Mesothelial cell of epicardium (in vitro differentiated cells): ENCODE data around the gene APRT. TPM values are rescaled to one million over a fixed set of nuclear protein-coding genes. Genes with fewer than 3 reads are reported as not detected.

Experiments
- DNase-seq, 2 experiments: peaks; one replicate each; pipeline ENCODE4 v3.0.0; 2021; ENCODE audit warnings: low spot score in 2 of 2; ENCODE audit not compliant: unreplicated experiment in 2 of 2
- H3K27ac Mint-ChIP-seq: 2 replicates; pipeline ENCODE4 v1.8.0; 2021; ENCODE audit warnings: mixed read lengths
- H3K27me3 Mint-ChIP-seq: 2 replicates; pipeline ENCODE4 v1.8.0; 2021; ENCODE audit warnings: low read depth, mixed read lengths
- H3K36me3 Mint-ChIP-seq: 2 replicates; pipeline ENCODE4 v1.8.0; 2021; ENCODE audit warnings: mixed read lengths
- H3K4me1 Mint-ChIP-seq: 2 replicates; pipeline ENCODE4 v1.8.0; 2021; ENCODE audit warnings: mixed read lengths
- H3K4me3 Mint-ChIP-seq: 2 replicates; pipeline ENCODE4 v1.8.0; 2021; ENCODE audit warnings: mild to moderate bottlenecking, moderate library complexity, mixed read lengths
- H3K9me3 Mint-ChIP-seq: 2 replicates; pipeline ENCODE4 v1.8.0; 2021; ENCODE audit warnings: mixed read lengths
- CTCF ChIP-seq: fragments of 200-600 bp; sonication (generic); IDR thresholded peaks from one replicate; pipeline ENCODE4 v1.5.0; 2021; ENCODE audit warnings: antibody characterized with exemption; ENCODE audit not compliant: unreplicated experiment
- total RNA-seq: library from RNA; stranded (reverse); gene quantifications from 3 replicates; pipeline ENCODE4 v1.2.1, GENCODE V29; 2021

Gene APRT
- total RNA-seq, 1 donor from 2014 or later: 96.2 TPM

GRCh38 chr16:88844419-88845036 lies 32.8 kb upstream of the APRT start:
- Mint-ChIP-seq H3K36me3 (peaks cover 2% of the 10 kb centered on the region), H3K27me3 (no peaks in the 10 kb centered on the region), H3K9me3 (no peaks in the 10 kb centered on the region), H3K4me3 (no peak overlapping the region), H3K27ac (no peak overlapping the region), H3K4me1 (no peaks in the 10 kb centered on the region)
- no peak for TF ChIP-seq CTCF
- DNase-seq: no peak

- no peak overlapping the region for H3K27ac Mint-ChIP-seq
- no peak for TF ChIP-seq CTCF
- no peaks in the 10 kb centered on the region for H3K9me3 Mint-ChIP-seq
- no peaks in the 10 kb centered on the region for H3K27me3 Mint-ChIP-seq
- no peaks in the 10 kb centered on the region for H3K36me3 Mint-ChIP-seq
- DNase-seq: no peak
- no peak overlapping the region for H3K4me3 Mint-ChIP-seq
- no peaks in the 10 kb centered on the region for H3K4me1 Mint-ChIP-seq
Observed at GRCh38 chr16:88843256-88843655, 31.5 kb upstream of the APRT start.

- TF ChIP-seq CTCF: no peak
- Mint-ChIP-seq H3K36me3 (no peaks in the 10 kb centered on the region), H3K9me3 (no peaks in the 10 kb centered on the region), H3K4me1 (no peaks in the 10 kb centered on the region), H3K4me3 (no peak overlapping the region), H3K27me3 (no peaks in the 10 kb centered on the region), H3K27ac (no peak overlapping the region)
- DNase-seq: no peak
Observed at GRCh38 chr16:88842806-88843205, 31.1 kb upstream of the APRT start.

DNA sequence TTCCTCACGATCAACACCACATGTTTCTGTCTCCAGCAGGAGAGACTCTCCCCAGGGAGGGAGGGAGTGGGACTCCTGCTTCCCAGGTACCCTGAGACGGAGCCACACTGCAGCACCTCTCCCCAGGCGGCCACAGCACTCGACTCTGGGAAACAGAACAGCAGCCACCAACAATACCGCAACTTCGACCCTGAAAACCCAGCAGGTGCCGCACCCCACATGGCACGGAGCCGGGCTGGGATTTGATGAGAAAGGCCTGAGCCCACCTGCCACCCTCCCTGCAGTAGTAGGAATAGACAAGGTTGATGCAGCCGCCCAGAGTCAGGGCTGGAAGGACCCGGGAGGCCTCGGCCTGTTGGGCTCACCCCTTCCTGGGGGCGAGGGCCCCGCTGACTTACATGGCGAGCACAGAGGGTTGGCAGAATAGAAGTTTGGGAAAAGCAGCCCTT lies 30.6 kb upstream of the APRT start:
- no peaks in the 10 kb centered on the region for H3K27me3 Mint-ChIP-seq
- H3K9me3 Mint-ChIP-seq: no peaks in the 10 kb centered on the region
- no peak overlapping the region for H3K27ac Mint-ChIP-seq
- H3K4me3 Mint-ChIP-seq: no peak overlapping the region
- DNase-seq: no peak
- no peak for TF ChIP-seq CTCF
- no peaks in the 10 kb centered on the region for H3K4me1 Mint-ChIP-seq
- H3K36me3 Mint-ChIP-seq: no peaks in the 10 kb centered on the region

DNA sequence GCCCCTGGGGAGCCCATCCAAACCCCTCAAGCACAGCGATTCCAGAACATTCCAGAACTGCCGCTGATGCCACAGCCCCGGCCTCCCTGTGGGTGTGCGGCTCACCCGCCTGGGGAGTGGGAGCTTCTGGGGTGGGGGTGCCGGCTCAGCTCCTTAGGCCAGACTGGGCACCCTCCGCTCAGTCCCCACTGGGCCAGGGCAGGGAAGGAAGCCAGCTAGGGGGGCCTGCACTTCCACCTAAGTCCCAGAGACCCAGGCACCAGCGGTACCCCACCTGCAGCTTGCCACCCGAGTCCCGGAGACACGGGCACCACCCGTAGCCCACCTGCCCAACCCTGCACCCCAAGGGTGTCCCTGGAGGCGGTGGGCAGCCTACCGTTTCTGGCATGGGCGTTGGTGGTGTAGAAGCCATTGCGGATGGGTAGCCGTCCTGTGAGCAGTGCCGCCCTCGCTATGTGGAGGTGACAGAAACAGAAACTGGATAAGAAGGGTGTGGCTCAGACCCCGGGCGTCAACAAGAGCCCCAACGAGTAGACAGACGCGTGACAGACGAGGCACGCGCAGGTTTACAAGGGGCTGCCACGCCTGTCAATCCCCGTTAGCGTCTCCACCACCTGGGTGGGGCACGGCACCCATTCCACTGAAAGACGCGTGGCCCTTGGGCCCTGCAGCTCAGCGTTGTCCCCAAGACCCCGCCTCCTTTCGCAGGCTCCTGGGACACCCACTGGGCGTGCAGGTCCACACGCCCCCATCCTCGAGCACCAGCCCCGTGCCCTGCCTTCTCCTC lies 30.0 kb upstream of the APRT start:
- H3K36me3 Mint-ChIP-seq: no peaks in the 10 kb centered on the region

More for the DNA sequence above, 30.0 kb upstream of the APRT start:
- DNase-seq: no peak
- H3K27me3 Mint-ChIP-seq: no peaks in the 10 kb centered on the region
- no peak overlapping the region for H3K27ac Mint-ChIP-seq
- no peaks in the 10 kb centered on the region for H3K4me1 Mint-ChIP-seq
- H3K4me3 Mint-ChIP-seq: no peak overlapping the region
- no peaks in the 10 kb centered on the region for H3K9me3 Mint-ChIP-seq
- no peak for TF ChIP-seq CTCF
